ENCODE data around the gene DNAH6.

Gene DNAH6

GRCh38 chr2:84687498-84688149 is 171.3 kb downstream of the DNAH6 start:
- DNase-seq (ENCODE audit: low read depth, low spot score): no peak

- no peak for DNase-seq (ENCODE audit: low read depth, low spot score)
Observed at GRCh38 chr2:84690225-84690624, 173.9 kb downstream of the DNAH6 start.

GRCh38 chr2:84694088-84694622 is 177.9 kb downstream of the DNAH6 start:
- DNase-seq (ENCODE audit: low read depth, low spot score): no peak

GRCh38 chr2:84697895-84698294 is 181.6 kb downstream of the DNAH6 start:
- no peak for DNase-seq (ENCODE audit: low read depth, low spot score)

- no peak for DNase-seq (ENCODE audit: low read depth, low spot score)
Observed at GRCh38 chr2:84700006-84700405, 183.7 kb downstream of the DNAH6 start.

- DNase-seq (ENCODE audit: low read depth, low spot score): no peak
Observed at GRCh38 chr2:84701880-84702279, 185.6 kb downstream of the DNAH6 start.

- no peak for DNase-seq (ENCODE audit: low read depth, low spot score)
Observed at GRCh38 chr2:84702941-84703340, 186.6 kb downstream of the DNAH6 start.

- DNase-seq (ENCODE audit: low read depth, low spot score): no peak
Observed at GRCh38 chr2:84703831-84704230, 187.5 kb downstream of the DNAH6 start.

- no peak for DNase-seq (ENCODE audit: low read depth, low spot score)
Observed at GRCh38 chr2:84704505-84705244, 188.4 kb downstream of the DNAH6 start.

- no peak for DNase-seq (ENCODE audit: low read depth, low spot score)
Observed at GRCh38 chr2:84705858-84706257, 189.6 kb downstream of the DNAH6 start.

GRCh38 chr2:84708442-84708841 is 192.1 kb downstream of the DNAH6 start:
- no peak for DNase-seq (ENCODE audit: low read depth, low spot score)

- DNase-seq (ENCODE audit: low read depth, low spot score): no peak
Observed at GRCh38 chr2:84711651-84712050, 195.4 kb downstream of the DNAH6 start.

GRCh38 chr2:84713441-84713840 is 197.1 kb downstream of the DNAH6 start:
- no peak for DNase-seq (ENCODE audit: low read depth, low spot score)

- no peak for DNase-seq (ENCODE audit: low read depth, low spot score)
Observed at GRCh38 chr2:84716564-84716963, 200.3 kb downstream of the DNAH6 start.

GRCh38 chr2:84717302-84717701 is 201.0 kb downstream of the DNAH6 start:
- DNase-seq (ENCODE audit: low read depth, low spot score): no peak

- DNase-seq (ENCODE audit: low read depth, low spot score): no peak
Observed at GRCh38 chr2:84719434-84719833, 203.1 kb downstream of the DNAH6 start.

GRCh38 chr2:84723831-84724230 is 207.5 kb downstream of the DNAH6 start:
- no peak for DNase-seq (ENCODE audit: low read depth, low spot score)

GRCh38 chr2:84725717-84726116 is 209.4 kb downstream of the DNAH6 start:
- no peak for DNase-seq (ENCODE audit: low read depth, low spot score)

- no peak for DNase-seq (ENCODE audit: low read depth, low spot score)
Observed at GRCh38 chr2:84727315-84727714, 211.0 kb downstream of the DNAH6 start.

GRCh38 chr2:84729224-84729623 is 212.9 kb downstream of the DNAH6 start:
- no peak for DNase-seq (ENCODE audit: low read depth, low spot score)

GRCh38 chr2:84731185-84731584 is 214.9 kb downstream of the DNAH6 start:
- no peak for DNase-seq (ENCODE audit: low read depth, low spot score)

- no peak for DNase-seq (ENCODE audit: low read depth, low spot score)
Observed at GRCh38 chr2:84732897-84733778, 216.8 kb downstream of the DNAH6 start.
